ACHN (cell line): ENCODE results near the gene RIMS1.

ENCODE experiments used
- DNase-seq: peaks from one replicate; pipeline ENCODE4 v3.0.0-alpha.2; 2015
- in situ Hi-C: cut with HindIII; loops from 2 replicates; pipeline ENCODE4 v1.10.0; 2017; ENCODE audit warnings: low sequenced_read_pairs, low pct_ligation_motif_present, low pct_unique_long_range_greater_than_20kb

The RIMS1 gene

GRCh38 chr6:72419966-72420365, 533.6 kb downstream of the RIMS1 start:
- in situ Hi-C loops, result no loop called here
- DNase-seq, result no peak

- no peak for DNase-seq
- in situ Hi-C loops, result no loop called here
These were observed 534.1 kb downstream of the RIMS1 start for GRCh38 chr6:72420409-72420808.

- in situ Hi-C loops, result no loop called here
- DNase-seq, result no peak
These were observed 535.0 kb downstream of the RIMS1 start for GRCh38 chr6:72421387-72421786.

GRCh38 chr6:72422171-72422570, 535.8 kb downstream of the RIMS1 start:
- no peak for DNase-seq
- in situ Hi-C loops, result no loop called here

- DNase-seq, result no peak
- in situ Hi-C loops, result no loop called here
These were observed 538.1 kb downstream of the RIMS1 start for GRCh38 chr6:72424476-72424875.

GRCh38 chr6:72425003-72425681, 538.8 kb downstream of the RIMS1 start:
- DNase-seq, result no peak
- in situ Hi-C loops, result no loop called here

GRCh38 chr6:72440611-72441010, 554.3 kb downstream of the RIMS1 start:
- DNase-seq, result no peak
- in situ Hi-C loops, result no loop called here

GRCh38 chr6:72446430-72446829, 560.1 kb downstream of the RIMS1 start:
- no peak for DNase-seq
- in situ Hi-C loops, result no loop called here
